Smooth muscle cell (in vitro differentiated cells): ENCODE measurements around the gene ANKRD44. TPM values are rescaled to one million over a fixed set of nuclear protein-coding genes. Genes with fewer than 3 reads are reported as not detected.

Experiments
- DNase-seq: peaks from one replicate; lab custom pipeline; 2025; ENCODE audit not compliant: unreplicated experiment; lab: John Stamatoyannopoulos, UW
- H2AFZ ChIP-seq: fragments of 200-600 bp; sonication (generic); 2 replicates; pipeline ENCODE4 v1.6.0; 2016; ENCODE audit warnings: antibody characterized with exemption, low read depth, mild to moderate bottlenecking
- H3F3A ChIP-seq: fragments of 200-600 bp; sonication (generic); 2 replicates; pipeline ENCODE4 v1.6.0; 2017; ENCODE audit warnings: antibody characterized with exemption, low read depth
- H3K27ac ChIP-seq: fragments of 200-600 bp; sonication (generic); 2 replicates; pipeline ENCODE4 v1.5.1; 2016; ENCODE audit warnings: low read depth, mild to moderate bottlenecking
- H3K27me3 ChIP-seq: fragments of 200-600 bp; sonication (generic); 2 replicates; pipeline ENCODE4 v1.6.1; 2016; ENCODE audit warnings: low read depth, mild to moderate bottlenecking
- H3K36me3 ChIP-seq: fragments of 200-600 bp; sonication (generic); 2 replicates; pipeline ENCODE4 v1.5.1; 2016; ENCODE audit warnings: low read depth
- H3K4me1 ChIP-seq: fragments of 200-600 bp; sonication (generic); 2 replicates; pipeline ENCODE4 v1.5.1; 2016; ENCODE audit warnings: low read depth
- H3K4me2 ChIP-seq: fragments of 200-600 bp; sonication (generic); 2 replicates; pipeline ENCODE4 v1.6.0; 2016; ENCODE audit warnings: mild to moderate bottlenecking
- H3K4me3 ChIP-seq: fragments of 200-600 bp; sonication (generic); 2 replicates; pipeline ENCODE4 v1.5.1; 2016; ENCODE audit warnings: mild to moderate bottlenecking
- H3K79me2 ChIP-seq: fragments of 200-600 bp; sonication (generic); 2 replicates; pipeline ENCODE4 v1.6.0; 2016; ENCODE audit warnings: low read depth, mild to moderate bottlenecking
- H3K9ac ChIP-seq: fragments of 200-600 bp; sonication (generic); 2 replicates; pipeline ENCODE4 v1.6.0; 2016; ENCODE audit warnings: low read depth
- H3K9me3 ChIP-seq: fragments of 200-600 bp; sonication (generic); replicated peaks from 2 replicates; pipeline ENCODE4 v1.5.1; 2016; ENCODE audit warnings: low read depth
- H4K20me1 ChIP-seq: fragments of 200-600 bp; sonication (generic); 2 replicates; pipeline ENCODE4 v1.6.0; 2016; ENCODE audit warnings: low read depth
- WGBS: methylation state at CpG from one replicate; pipeline ENCODE4 v1.1.7; 2016; ENCODE audit warnings: low lambda C conversion rate; 5-methylcytosine and 5-hydroxymethylcytosine counted together
- polyA plus RNA-seq: library from polyadenylated mRNA; unstranded; fragments of >200 nt; fragmentation: Nextera tagmentation; extraction: Ambion mirVana; gene quantifications from 2 replicates; pipeline ENCODE4 v1.2.1, GENCODE V29; 2016
- total RNA-seq: library from RNA; depleted of rRNA; stranded (reverse); fragments of >200 nt; gene quantifications from 2 replicates; pipeline ENCODE4 v1.2.3, GENCODE V29; 2014
- TF ChIP-seq, protein P1 (sequence below): fragments of 200-600 bp; sonication (generic); IDR thresholded peaks from 2 replicates; pipeline ENCODE4 v1.5.1; 2017; ENCODE audit warnings: borderline replicate concordance, mild to moderate bottlenecking, antibody characterized with exemption; ENCODE audit not compliant: insufficient read depth, poor library complexity, severe bottlenecking

ANKRD44 gene
- total and polyA plus RNA-seq, 2 experiments from 2014 or later, result 3.6 to 5.5 TPM

DNA sequence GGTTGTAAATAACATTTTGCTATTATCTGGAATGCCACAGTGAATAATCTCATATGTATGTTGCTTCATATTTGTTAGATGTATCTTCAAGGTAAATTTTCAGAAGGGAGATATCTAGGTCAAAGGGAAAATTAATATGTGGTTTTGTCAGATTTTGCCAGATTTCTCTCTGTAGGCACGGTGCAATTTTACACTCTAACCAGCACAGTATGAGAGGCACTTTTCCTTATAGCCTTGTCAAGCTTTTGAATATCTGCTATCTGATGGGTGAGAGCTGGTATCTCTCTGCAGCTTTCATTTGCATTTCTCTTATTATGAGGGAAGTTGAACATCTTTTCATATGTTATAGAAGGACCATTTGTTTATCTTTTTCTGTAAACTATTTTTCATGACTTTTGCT is 208.3 kb downstream of the ANKRD44 start:
- H2AFZ ChIP-seq, result no peak overlapping the region
- no peak overlapping the region for H3K4me2 ChIP-seq
- TF ChIP-seq, protein P1, sequence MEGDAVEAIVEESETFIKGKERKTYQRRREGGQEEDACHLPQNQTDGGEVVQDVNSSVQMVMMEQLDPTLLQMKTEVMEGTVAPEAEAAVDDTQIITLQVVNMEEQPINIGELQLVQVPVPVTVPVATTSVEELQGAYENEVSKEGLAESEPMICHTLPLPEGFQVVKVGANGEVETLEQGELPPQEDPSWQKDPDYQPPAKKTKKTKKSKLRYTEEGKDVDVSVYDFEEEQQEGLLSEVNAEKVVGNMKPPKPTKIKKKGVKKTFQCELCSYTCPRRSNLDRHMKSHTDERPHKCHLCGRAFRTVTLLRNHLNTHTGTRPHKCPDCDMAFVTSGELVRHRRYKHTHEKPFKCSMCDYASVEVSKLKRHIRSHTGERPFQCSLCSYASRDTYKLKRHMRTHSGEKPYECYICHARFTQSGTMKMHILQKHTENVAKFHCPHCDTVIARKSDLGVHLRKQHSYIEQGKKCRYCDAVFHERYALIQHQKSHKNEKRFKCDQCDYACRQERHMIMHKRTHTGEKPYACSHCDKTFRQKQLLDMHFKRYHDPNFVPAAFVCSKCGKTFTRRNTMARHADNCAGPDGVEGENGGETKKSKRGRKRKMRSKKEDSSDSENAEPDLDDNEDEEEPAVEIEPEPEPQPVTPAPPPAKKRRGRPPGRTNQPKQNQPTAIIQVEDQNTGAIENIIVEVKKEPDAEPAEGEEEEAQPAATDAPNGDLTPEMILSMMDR, result no peak
- H4K20me1 ChIP-seq, result no peaks in the 10 kb centered on the region
- H3K4me1 ChIP-seq, result peaks cover 11% of the 10 kb centered on the region
- no peaks in the 10 kb centered on the region for H3K36me3 ChIP-seq
- H3K9me3 ChIP-seq, result no peaks in the 10 kb centered on the region
- H3K9ac ChIP-seq, result no peak overlapping the region
- H3K79me2 ChIP-seq, result no peaks in the 10 kb centered on the region
- 84% methylated on average over 1 of the region's 1 CpG for WGBS
- H3K27me3 ChIP-seq, result no peaks in the 10 kb centered on the region
- no peak for DNase-seq
- H3K27ac ChIP-seq, result no peak overlapping the region
- H3F3A ChIP-seq, result peaks cover 5% of the 10 kb centered on the region
- H3K4me3 ChIP-seq, result no peak overlapping the region

DNA sequence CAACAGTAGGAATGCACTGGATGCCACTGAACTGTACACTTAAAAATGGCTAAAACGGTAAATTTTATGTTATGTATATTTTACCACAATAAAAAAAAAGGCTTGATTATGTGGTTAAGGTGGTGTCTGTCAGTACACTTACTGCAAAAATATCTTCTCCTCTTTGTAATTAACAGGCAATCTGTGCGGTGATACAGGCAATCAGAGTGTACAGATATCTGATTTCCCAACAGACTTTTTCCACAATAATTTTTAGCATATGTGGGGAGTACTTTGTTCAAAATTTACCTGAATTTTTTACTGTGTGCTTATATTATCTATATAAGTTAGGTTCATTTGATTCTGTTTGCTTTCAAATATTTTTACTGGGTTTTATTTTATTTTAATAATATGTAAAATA is 209.1 kb downstream of the ANKRD44 start:
- 95% methylated on average over 2 of the region's 2 CpGs for WGBS
- no peaks in the 10 kb centered on the region for H3K79me2 ChIP-seq
- TF ChIP-seq, protein P1, result no peak

GRCh38 chr2:197097578-197098366 is 212.8 kb downstream of the ANKRD44 start:
- H2AFZ ChIP-seq, result no peak overlapping the region
- H3K9ac ChIP-seq, result peak overlapping the region; percentile 11
- TF ChIP-seq, protein P1, result no peak

More for the DNA sequence above, 209.1 kb downstream of the ANKRD44 start:
- H3K36me3 ChIP-seq, result no peaks in the 10 kb centered on the region
- H3K27ac ChIP-seq, result no peak overlapping the region
- H3K4me1 ChIP-seq, result peaks cover 15% of the 10 kb centered on the region
- H3K9me3 ChIP-seq, result no peaks in the 10 kb centered on the region
- no peak overlapping the region for H3K9ac ChIP-seq
- H3F3A ChIP-seq, result peaks cover 5% of the 10 kb centered on the region
- H3K4me2 ChIP-seq, result no peak overlapping the region
- H2AFZ ChIP-seq, result no peak overlapping the region
- H3K4me3 ChIP-seq, result no peak overlapping the region
- H3K27me3 ChIP-seq, result no peaks in the 10 kb centered on the region
- no peaks in the 10 kb centered on the region for H4K20me1 ChIP-seq
- DNase-seq, result no peak

GRCh38 chr2:197096649-197097048 is 213.9 kb downstream of the ANKRD44 start:
- peak overlapping the region; percentile 42 for H3K27ac ChIP-seq

More at GRCh38 chr2:197097578-197098366, 212.8 kb downstream of the ANKRD44 start:
- WGBS, result 13% methylated on average over 7 of the region's 7 CpGs
- peak overlapping the region; percentile 32 for H3K4me2 ChIP-seq
- H3K4me3 ChIP-seq, result no peak overlapping the region
- no peaks in the 10 kb centered on the region for H3K36me3 ChIP-seq
- peaks cover 5% of the 10 kb centered on the region for H3F3A ChIP-seq
- H3K4me1 ChIP-seq, result peaks cover 15% of the 10 kb centered on the region
- no peaks in the 10 kb centered on the region for H3K9me3 ChIP-seq
- H3K27me3 ChIP-seq, result no peaks in the 10 kb centered on the region
- H4K20me1 ChIP-seq, result no peaks in the 10 kb centered on the region
- H3K79me2 ChIP-seq, result no peaks in the 10 kb centered on the region
- H3K27ac ChIP-seq, result peak overlapping the region; percentile 42
- no peak for DNase-seq

More at GRCh38 chr2:197096649-197097048, 213.9 kb downstream of the ANKRD44 start:
- WGBS, result 85% methylated on average over 2 of the region's 2 CpGs
- DNase-seq, result no peak
- Histone ChIP-seq H3K4me2 (no peak overlapping the region), H3K79me2 (no peaks in the 10 kb centered on the region), H3K9me3 (no peaks in the 10 kb centered on the region), H3K27me3 (no peaks in the 10 kb centered on the region), H3F3A (peaks cover 5% of the 10 kb centered on the region), H3K4me3 (no peak overlapping the region), H3K9ac (no peak overlapping the region), H2AFZ (no peak overlapping the region), H3K36me3 (no peaks in the 10 kb centered on the region), H3K4me1 (peaks cover 15% of the 10 kb centered on the region), H4K20me1 (no peaks in the 10 kb centered on the region)
- TF ChIP-seq, protein P1, result no peak
